K562 treated with DMSO at 1 percent for 24 hours (cell line): ENCODE data around the gene AGO1. TPM values are rescaled to one million over a fixed set of nuclear protein-coding genes. Genes with fewer than 3 reads are reported as not detected.

ENCODE experiments used
- total RNA-seq: library from RNA; unstranded; fragments of 300-600 nt; gene quantifications from 2 replicates; pipeline ENCODE4 v1.2.3, GENCODE V29; 2022; ENCODE audit warnings: low read depth; ENCODE audit not compliant: insufficient read depth

Gene AGO1
- 14.3 and 15.2 TPM in 2 replicates for total RNA-seq

GRCh38 chr1:35882945-35883634, at the start of gene AGO1:
TSS of gene AGO1 (plus strand) at chr1:35883209. CDS start at chr1:35883422, 213 bp downstream.

GRCh38 chr1:35930593-35931445, 47.8 kb downstream of the AGO1 start, which contains the start of gene AGO3:
TSS of gene AGO3 (plus strand) at chr1:35931105. CDS start at chr1:35931427, 322 bp downstream.

Other genes starting within 250 kb of the AGO1 start
- gene PSMB2, start 241.7 kb upstream of the AGO1 start, total RNA-seq: 89.7 and 90.1 TPM in 2 replicates
- 22.0 and 25.2 TPM in 2 replicates for gene C1orf216, start 164.3 kb upstream of the AGO1 start, total RNA-seq
- 35.8 and 37.9 TPM in 2 replicates for gene CLSPN, start 113.2 kb upstream of the AGO1 start, total RNA-seq
- gene AGO4, start 75.2 kb upstream of the AGO1 start, total RNA-seq: 8.5 and 17.6 TPM in 2 replicates
- gene AGO3, start 47.9 kb downstream of the AGO1 start, total RNA-seq: 11.4 and 12.2 TPM in 2 replicates
- gene TEKT2, start 200.9 kb downstream of the AGO1 start, total RNA-seq: not detected in 2 replicates
- gene ADPRS, start 205.7 kb downstream of the AGO1 start, total RNA-seq: 50.9 and 55.8 TPM in 2 replicates
- not detected in 2 replicates for gene COL8A2, start 242.0 kb downstream of the AGO1 start, total RNA-seq